GM19193 (cell line): ENCODE measurements around the gene APOC1.

Source experiments
- POLR2A ChIP-seq: IDR thresholded peaks from 4 replicates; pipeline ENCODE4 v1.6.1; 2011; ENCODE audit not compliant: insufficient read depth, insufficient read length; ENCODE audit errors: extremely low read depth

Gene APOC1

GRCh38 chr19:44960906-44961728 lies 46.7 kb downstream of the APOC1 start:
- no peak for TF ChIP-seq POLR2A

- no peak for TF ChIP-seq POLR2A
Measured at GRCh38 chr19:44961821-44962220, 47.4 kb downstream of the APOC1 start.

GRCh38 chr19:44968118-44968517 lies 53.7 kb downstream of the APOC1 start:
- no peak for TF ChIP-seq POLR2A

- TF ChIP-seq POLR2A = no peak
Measured at GRCh38 chr19:44968670-44969069, 54.3 kb downstream of the APOC1 start.
